H1 (cell line): ENCODE data around the gene ARHGAP15. TPM values are rescaled to one million over a fixed set of nuclear protein-coding genes. Genes with fewer than 3 reads are reported as not detected.

ENCODE experiments used
- CHD7 ChIP-seq: fragments of 300-600 bp; sonication (generic); IDR thresholded peaks from 2 replicates; pipeline ENCODE4 v1.7.1; 2012; ENCODE audit warnings: low read length, moderate library complexity, mild to moderate bottlenecking, inconsistent platforms; ENCODE audit not compliant: insufficient replicate concordance
- KDM4A ChIP-seq: IDR thresholded peaks from one replicate; pipeline ENCODE4 v1.7.1; 2012; ENCODE audit warnings: low read depth, mild to moderate bottlenecking, moderate library complexity, low read length, inconsistent platforms; ENCODE audit not compliant: severe bottlenecking
- PHF8 ChIP-seq: fragments of 200-600 bp; sonication (generic); conservative IDR thresholded peaks from 2 replicates; pipeline ENCODE4 v1.7.1; 2012; ENCODE audit warnings: low read depth, mild to moderate bottlenecking, inconsistent platforms, low read length, moderate library complexity
- SUZ12 ChIP-seq: fragments of 200-600 bp; sonication (generic); IDR thresholded peaks from 2 replicates; pipeline ENCODE4 v1.6.1; 2012; ENCODE audit warnings: mild to moderate bottlenecking, inconsistent platforms, low read length, moderate library complexity, mixed read lengths
- polyA plus RNA-seq, 7 experiments: library from polyadenylated mRNA; depleted of rRNA in 3 of 7; stranded (reverse) in 5 of 7; unstranded in 2 of 7; fragments of >200 nt in 5 of 7; fragments of 200-250 nt in 2 of 7; gene quantifications; 1 replicate in 5 of 7; 2 replicates in 1 of 7; 4 replicates in 1 of 7; pipeline versions ENCODE4 v1.2.1 to v1.2.3, GENCODE V29; 2011 to 2013; ENCODE audit warnings: missing spikeins in 2 of 7, mixed read lengths in 2 of 7
- total RNA-seq: library from RNA; stranded (reverse); fragmentation: NEBNext Ultra II Directional; extraction: Animal tissue kit (Norgen Biotek cat#: 25700); gene quantifications from 2 replicates; pipeline ENCODE4 v1.2.1, GENCODE V29; 2021

The ARHGAP15 gene
- total and polyA plus RNA-seq, 2 of the 8 experiments (the other 6 are each of a cell fraction or from before 2014, with no cell fraction given), result not detected

GRCh38 chr2:143691121-143691520, 561.9 kb downstream of the ARHGAP15 start (continued):
- TF ChIP-seq CHD7, result no peak
- TF ChIP-seq KDM4A, result no peak
- TF ChIP-seq PHF8, result no peak
- TF ChIP-seq SUZ12, result no peak
